PC-3 (cell line): ENCODE measurements around the gene MACROD1. TPM values are rescaled to one million over a fixed set of nuclear protein-coding genes. Genes with fewer than 3 reads are reported as not detected.

Experiments used
- ATAC-seq: fragments of 200-7000 bp; cut with Tn5 transposase; 2 replicates; pipeline ENCODE4 v1.9.1; 2020; ENCODE audit warnings: mild to moderate bottlenecking, moderate library complexity
- BruUV-seq: library from RNA; stranded (reverse); fragments of 400-500 nt; replicated peaks from 2 replicates; lab custom pipeline; 2021; lab: Mats Ljungman, UMichigan
- CTCF ChIA-PET: fragments of 300-600 bp; sonication (Branson Sonifier 250); formaldehyde crosslinking; loops from one replicate; lab custom pipeline; 2022; ENCODE audit warnings: antibody characterized with exemption; lab: Charles Lee
- POLR2A ChIA-PET: fragments of 300-600 bp; sonication (Branson Sonifier 250); formaldehyde crosslinking; loops from one replicate; lab custom pipeline; 2022; ENCODE audit warnings: antibody characterized with exemption; ENCODE audit not compliant: unreplicated experiment; lab: Charles Lee
- DNase-seq: peaks from one replicate; pipeline ENCODE4 v3.0.0-alpha.2; 2015
- H2AFZ ChIP-seq: fragments of 300-600 bp; sonication (generic); 2 replicates; pipeline ENCODE4 v1.6.0; 2016; ENCODE audit warnings: antibody characterized with exemption, low read length
- H3F3A ChIP-seq: fragments of 300-600 bp; sonication (generic); one replicate; pipeline ENCODE4 v1.6.0; 2017; ENCODE audit warnings: antibody characterized with exemption, low read length, control low read depth, mild to moderate bottlenecking; ENCODE audit not compliant: unreplicated experiment
- H3K27ac ChIP-seq: fragments of 300-600 bp; sonication (generic); 2 replicates; pipeline ENCODE4 v1.5.1; 2016; ENCODE audit warnings: mild to moderate bottlenecking, low read length
- H3K27me3 ChIP-seq: fragments of 300-600 bp; sonication (generic); 2 replicates; pipeline ENCODE4 v1.6.1; 2016; ENCODE audit warnings: low read length, mixed read lengths
- H3K36me3 ChIP-seq: fragments of 300-600 bp; sonication (generic); 2 replicates; pipeline ENCODE4 v1.6.1; 2016; ENCODE audit warnings: low read depth, mixed run types, low read length, mixed read lengths
- H3K4me1 ChIP-seq: fragments of 300-600 bp; sonication (generic); 2 replicates; pipeline ENCODE4 v1.5.1; 2016; ENCODE audit warnings: low read length; ENCODE audit not compliant: insufficient read depth
- H3K4me2 ChIP-seq: fragments of 300-600 bp; sonication (generic); 2 replicates; pipeline ENCODE4 v1.6.0; 2016; ENCODE audit warnings: low read length
- H3K4me3 ChIP-seq: fragments of 300-600 bp; sonication (generic); 2 replicates; pipeline ENCODE4 v1.5.1; 2016; ENCODE audit warnings: mild to moderate bottlenecking, low read length, mixed read lengths
- H3K79me2 ChIP-seq: fragments of 300-600 bp; sonication (generic); 2 replicates; pipeline ENCODE4 v1.6.1; 2017; ENCODE audit warnings: low read length, mixed read lengths
- H3K9ac ChIP-seq: fragments of 300-600 bp; sonication (generic); 2 replicates; pipeline ENCODE4 v1.6.0; 2016; ENCODE audit warnings: mild to moderate bottlenecking, low read length
- H3K9me2 ChIP-seq: fragments of 300-600 bp; sonication (generic); replicated peaks from 2 replicates; pipeline ENCODE4 v1.6.1; 2016; ENCODE audit warnings: mixed run types, low read length, mixed read lengths
- H3K9me3 ChIP-seq: fragments of 300-600 bp; sonication (generic); 2 replicates; pipeline ENCODE4 v1.6.1; 2016; ENCODE audit warnings: low read length, mixed read lengths
- H4K20me1 ChIP-seq: fragments of 300-600 bp; sonication (generic); 2 replicates; pipeline ENCODE4 v1.6.1; 2016; ENCODE audit warnings: low read length, mixed read lengths
- CTCF ChIP-seq: fragments of 300-600 bp; sonication (generic); conservative IDR thresholded peaks from 2 replicates; pipeline ENCODE4 v1.5.1; 2017; ENCODE audit warnings: antibody characterized with exemption, low read depth, mild to moderate bottlenecking, low read length
- EZH2 ChIP-seq: fragments of 300-600 bp; sonication (generic); IDR thresholded peaks from one replicate; pipeline ENCODE4 v1.6.1; 2017; ENCODE audit warnings: antibody characterized with exemption, mild to moderate bottlenecking, low read length; ENCODE audit not compliant: unreplicated experiment
- EZH2phosphoT487 ChIP-seq: fragments of 300-600 bp; sonication (generic); IDR thresholded peaks from 2 replicates; pipeline ENCODE4 v1.6.1; 2018; ENCODE audit warnings: mild to moderate bottlenecking, antibody characterized with exemption, low read length, borderline replicate concordance
- intact Hi-C: fragments of 100-400 bp; cut with micrococcal nuclease; formaldehyde crosslinking; loops from 2 replicates; pipeline ENCODE4 v1.9.0; 2023
- total RNA-seq: library from RNA; depleted of rRNA; stranded (reverse); fragments of >200 nt; gene quantifications from 2 replicates; pipeline ENCODE4 v1.2.3, GENCODE V29; 2014

Gene MACROD1
- total RNA-seq, 1 experiment from 2014 or later, result 71.4 TPM

- Histone ChIP-seq H3K9me2 (no peaks in the 10 kb centered on the region), H3K27me3 (no peaks in the 10 kb centered on the region), H2AFZ (no peak overlapping the region), H3K4me3 (no peak overlapping the region), H3K79me2 (no peaks in the 10 kb centered on the region), H3K36me3 (no peaks in the 10 kb centered on the region), H3K4me2 (no peak overlapping the region), H3K4me1 (no peaks in the 10 kb centered on the region), H3F3A (no peaks in the 10 kb centered on the region), H3K9ac (no peak overlapping the region), H3K27ac (no peak overlapping the region), H4K20me1 (no peaks in the 10 kb centered on the region), H3K9me3 (no peaks in the 10 kb centered on the region)
- ChIA-PET POLR2A (interaction anchor here (0.6 kb wide), 1 partner anchor 53 kb away, joined by 3 read pairs; no protein-coding TSS in a partner anchor), CTCF (interaction anchor here (0.6 kb wide), 1 partner anchor 197 kb away, joined by 7 read pairs; no protein-coding TSS in a partner anchor)
- no peak for TF ChIP-seq EZH2
- no peak for TF ChIP-seq CTCF
- no peak for TF ChIP-seq EZH2phosphoT487
- no peak for ATAC-seq
- no peak for DNase-seq
- intact Hi-C loops, result no loop called here
- BruUV-seq, result no TSS peak
These were observed 97.1 kb downstream of the MACROD1 start for GRCh38 chr11:64068705-64069400.

- H3K79me2 ChIP-seq, result no peaks in the 10 kb centered on the region
- no peaks in the 10 kb centered on the region for H3F3A ChIP-seq
- no peak for DNase-seq
- no peaks in the 10 kb centered on the region for H4K20me1 ChIP-seq
- H3K36me3 ChIP-seq, result no peaks in the 10 kb centered on the region
- H3K27ac ChIP-seq, result no peak overlapping the region
- H3K9me3 ChIP-seq, result no peaks in the 10 kb centered on the region
- no peak for ATAC-seq
- no peak overlapping the region for H2AFZ ChIP-seq
- H3K4me1 ChIP-seq, result no peaks in the 10 kb centered on the region
- no peaks in the 10 kb centered on the region for H3K9me2 ChIP-seq
- no peak overlapping the region for H3K4me2 ChIP-seq
- BruUV-seq, result no TSS peak
- no peak overlapping the region for H3K9ac ChIP-seq
- TF ChIP-seq EZH2phosphoT487 (no peak), CTCF (no peak), EZH2 (no peak)
- no peaks in the 10 kb centered on the region for H3K27me3 ChIP-seq
- no peak overlapping the region for H3K4me3 ChIP-seq
- POLR2A ChIA-PET, result no interaction called here
- intact Hi-C loops, result no loop called here
- CTCF ChIA-PET, result no interaction called here
These were observed 98.5 kb downstream of the MACROD1 start for GRCh38 chr11:64067230-64067993.
